Caco-2 (cell line): ENCODE data around the gene ERVW-1. TPM values are rescaled to one million over a fixed set of nuclear protein-coding genes. Genes with fewer than 3 reads are reported as not detected.
"Not testable (repeated sequence)": the region's sequence is repeated elsewhere in the genome, so short reads cannot be mapped to it uniquely, and the experiment has no call there.

ENCODE experiments used
- BruUV-seq: library from RNA; stranded (reverse); fragments of 400-500 nt; replicated peaks from 2 replicates; lab custom pipeline; 2021; lab: Mats Ljungman, UMichigan
- CTCF ChIA-PET: fragments of 300-600 bp; sonication (Branson Sonifier 250); formaldehyde crosslinking; loops from one replicate; lab custom pipeline; 2022; ENCODE audit warnings: antibody characterized with exemption; lab: Charles Lee
- POLR2A ChIA-PET: fragments of 300-600 bp; sonication (Branson Sonifier 250); formaldehyde crosslinking; loops from one replicate; lab custom pipeline; 2022; ENCODE audit warnings: antibody characterized with exemption; lab: Charles Lee
- DNase-seq, 2 experiments: peaks; one replicate each; pipeline versions ENCODE4 v3.0.0 to v3.0.0-alpha.2; 2020 to 2022
- H3K27me3 ChIP-seq: replicated peaks from 2 replicates; pipeline ENCODE4 v1.6.0; 2011; ENCODE audit warnings: low read length; ENCODE audit not compliant: control insufficient read depth, insufficient read depth
- H3K36me3 ChIP-seq: 2 replicates; pipeline ENCODE4 v1.5.1; 2011; ENCODE audit warnings: low read length; ENCODE audit not compliant: control insufficient read depth, insufficient read depth
- H3K4me1 ChIP-seq: fragments of 250-450 bp; sonication (Bioruptor Pico); 2 replicates; pipeline ENCODE4 v1.5.1; 2020; ENCODE audit warnings: mild to moderate bottlenecking
- H3K4me3 ChIP-seq: 2 replicates; pipeline ENCODE4 v1.5.1; 2011; ENCODE audit warnings: low read depth, mild to moderate bottlenecking, control low read depth, low read length
- H3K9me3 ChIP-seq: fragments of 250-450 bp; sonication (Bioruptor Pico); 2 replicates; pipeline ENCODE4 v1.5.1; 2020; ENCODE audit warnings: mild to moderate bottlenecking, moderate library complexity
- H3K27ac Mint-ChIP-seq: one replicate; pipeline ENCODE4 v1.8.0; 2022; ENCODE audit warnings: mixed read lengths; ENCODE audit not compliant: unreplicated experiment
- H3K27me3 Mint-ChIP-seq: one replicate; pipeline ENCODE4 v1.8.0; 2022; ENCODE audit warnings: mixed read lengths; ENCODE audit not compliant: insufficient read depth, unreplicated experiment
- H3K36me3 Mint-ChIP-seq: one replicate; pipeline ENCODE4 v1.8.0; 2022; ENCODE audit warnings: mild to moderate bottlenecking, mixed read lengths; ENCODE audit not compliant: insufficient read depth, unreplicated experiment
- H3K4me1 Mint-ChIP-seq: one replicate; pipeline ENCODE4 v1.8.0; 2022; ENCODE audit warnings: low read depth, mixed read lengths; ENCODE audit not compliant: unreplicated experiment
- H3K4me3 Mint-ChIP-seq: one replicate; pipeline ENCODE4 v1.8.0; 2022; ENCODE audit warnings: mild to moderate bottlenecking, moderate library complexity, mixed read lengths; ENCODE audit not compliant: unreplicated experiment
- H3K9me3 Mint-ChIP-seq: one replicate; pipeline ENCODE4 v1.8.0; 2022; ENCODE audit warnings: mixed read lengths; ENCODE audit not compliant: unreplicated experiment
- intact Hi-C: fragments of 100-400 bp; cut with micrococcal nuclease; formaldehyde crosslinking; loops from one replicate; pipeline ENCODE4 v1.10.0; 2022; ENCODE audit not compliant: unreplicated experiment
- total RNA-seq: library from RNA; stranded (reverse); gene quantifications from 2 replicates; pipeline ENCODE4 v1.2.3, GENCODE V29; 2022
- TF ChIP-seq, protein P1 (sequence below), 2 experiments: fragments of 200-600 bp in 1 of 2; IDR thresholded peaks; 1 replicate in 1 of 2; 2 replicates in 1 of 2; pipeline versions ENCODE4 v1.5.1 to v1.8.0; 2011 to 2022; ENCODE audit warnings: antibody characterized with exemption in 1 of 2, control low read depth in 1 of 2, inconsistent platforms in 1 of 2, low read depth in 1 of 2, low read length in 1 of 2, mild to moderate bottlenecking in 1 of 2, moderate library complexity in 1 of 2; ENCODE audit not compliant: insufficient read depth in 1 of 2, severe bottlenecking in 1 of 2, unreplicated experiment in 1 of 2

ERVW-1 gene
- total RNA-seq, 1 experiment from 2014 or later = not detected

DNA sequence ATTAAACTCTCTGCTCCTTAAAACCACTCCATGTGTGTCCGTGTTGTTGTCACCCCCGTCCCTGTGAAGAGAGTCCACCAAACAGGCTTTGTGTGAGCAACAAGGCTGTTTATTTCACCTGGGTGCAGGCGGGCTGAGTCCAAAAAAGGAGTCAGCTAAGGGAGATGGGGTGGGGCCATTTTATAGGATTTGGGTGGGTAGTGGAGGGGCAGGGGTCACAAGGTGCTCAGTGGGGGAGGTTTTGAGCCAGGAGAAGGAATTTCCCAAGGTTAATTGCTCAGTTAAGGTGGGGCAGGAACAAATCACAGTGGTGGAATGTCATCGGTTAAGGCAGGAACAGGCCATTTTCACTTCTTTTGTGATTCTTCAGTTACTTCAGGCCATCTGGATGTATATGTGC lies 1.4 kb upstream of the ERVW-1 start:
- CTCF ChIA-PET, H3K4me3 ChIP-seq, H3K4me1 ChIP-seq, H3K4me1 Mint-ChIP-seq, H3K9me3 ChIP-seq, H3K36me3 ChIP-seq, DNase-seq, H3K9me3 Mint-ChIP-seq, POLR2A ChIA-PET, H3K27me3 Mint-ChIP-seq, intact Hi-C loops, H3K27me3 ChIP-seq, H3K36me3 Mint-ChIP-seq, H3K4me3 Mint-ChIP-seq, H3K27ac Mint-ChIP-seq, BruUV-seq: not testable (repeated sequence)

DNA sequence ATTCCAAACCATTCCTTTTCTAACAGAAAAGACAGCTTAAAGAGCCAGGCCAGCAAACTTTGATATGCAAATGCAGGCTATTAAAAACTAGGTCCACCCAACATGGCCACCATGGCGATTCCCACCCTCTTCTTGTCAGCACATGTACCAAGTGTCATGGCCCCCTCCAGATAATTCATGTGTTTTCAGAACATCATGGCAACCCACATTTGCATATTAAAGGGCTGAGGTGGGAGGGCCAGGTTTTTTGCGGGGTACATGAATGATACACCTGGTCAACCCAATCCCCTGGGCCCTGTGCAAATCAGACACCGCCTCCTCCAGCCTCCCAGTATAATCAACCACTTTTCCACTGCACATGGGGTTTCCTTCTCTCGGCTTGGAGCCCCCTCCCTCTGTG lies 965 bp upstream of the ERVW-1 start:
- TF ChIP-seq, protein P1, sequence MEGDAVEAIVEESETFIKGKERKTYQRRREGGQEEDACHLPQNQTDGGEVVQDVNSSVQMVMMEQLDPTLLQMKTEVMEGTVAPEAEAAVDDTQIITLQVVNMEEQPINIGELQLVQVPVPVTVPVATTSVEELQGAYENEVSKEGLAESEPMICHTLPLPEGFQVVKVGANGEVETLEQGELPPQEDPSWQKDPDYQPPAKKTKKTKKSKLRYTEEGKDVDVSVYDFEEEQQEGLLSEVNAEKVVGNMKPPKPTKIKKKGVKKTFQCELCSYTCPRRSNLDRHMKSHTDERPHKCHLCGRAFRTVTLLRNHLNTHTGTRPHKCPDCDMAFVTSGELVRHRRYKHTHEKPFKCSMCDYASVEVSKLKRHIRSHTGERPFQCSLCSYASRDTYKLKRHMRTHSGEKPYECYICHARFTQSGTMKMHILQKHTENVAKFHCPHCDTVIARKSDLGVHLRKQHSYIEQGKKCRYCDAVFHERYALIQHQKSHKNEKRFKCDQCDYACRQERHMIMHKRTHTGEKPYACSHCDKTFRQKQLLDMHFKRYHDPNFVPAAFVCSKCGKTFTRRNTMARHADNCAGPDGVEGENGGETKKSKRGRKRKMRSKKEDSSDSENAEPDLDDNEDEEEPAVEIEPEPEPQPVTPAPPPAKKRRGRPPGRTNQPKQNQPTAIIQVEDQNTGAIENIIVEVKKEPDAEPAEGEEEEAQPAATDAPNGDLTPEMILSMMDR (IDR thresholded peaks at IDR 0.05; ENCODE audit: insufficient read depth in 1 of 2, low read depth in 1 of 2, low read length in 1 of 2, severe bottlenecking in 1 of 2, unreplicated experiment in 1 of 2) = no peak
- Mint-ChIP-seq H3K9me3 (no peaks in the 10 kb centered on the region), H3K27me3 (no peaks in the 10 kb centered on the region), H3K4me1 (peaks cover 9% of the 10 kb centered on the region), H3K4me3 (no peak overlapping the region), H3K36me3 (no peaks in the 10 kb centered on the region), H3K27ac (no peak overlapping the region)
- Histone ChIP-seq H3K9me3 (no peaks in the 10 kb centered on the region), H3K4me3 (no peak overlapping the region), H3K36me3 (no peaks in the 10 kb centered on the region), H3K4me1 (peaks cover 10% of the 10 kb centered on the region), H3K27me3 (no peaks in the 10 kb centered on the region)
- POLR2A ChIA-PET = no interaction called here
- BruUV-seq = no TSS peak
- DNase-seq = no peak
- intact Hi-C loops = no loop called here
- CTCF ChIA-PET = no interaction called here

DNA sequence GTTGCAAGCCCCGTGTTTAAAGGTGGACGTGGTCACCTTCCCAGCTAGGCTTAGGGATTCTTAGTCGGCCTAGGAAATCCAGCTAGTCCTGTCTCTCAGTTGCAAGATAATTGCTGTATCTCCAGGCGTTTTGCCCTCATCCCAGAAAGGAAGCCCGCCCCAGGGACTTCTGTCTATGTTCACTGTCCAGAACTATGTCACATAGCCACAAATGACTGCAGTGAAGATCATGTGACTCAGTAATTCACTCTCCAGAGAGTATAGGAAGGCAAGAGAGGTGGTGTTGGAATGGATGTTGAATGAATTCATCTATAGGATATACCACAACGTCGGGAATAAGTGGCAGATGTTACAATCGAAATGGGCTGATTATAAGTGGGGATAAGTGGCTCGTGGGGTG lies 349 bp upstream of the ERVW-1 start:
- Histone ChIP-seq H3K27me3 (no peaks in the 10 kb centered on the region), H3K4me1 (peaks cover 16% of the 10 kb centered on the region), H3K9me3 (no peaks in the 10 kb centered on the region), H3K4me3 (no peak overlapping the region), H3K36me3 (no peaks in the 10 kb centered on the region)
- no TSS peak for BruUV-seq
- ChIA-PET CTCF (no interaction called here), POLR2A (no interaction called here)
- no peaks in the 10 kb centered on the region for H3K36me3 Mint-ChIP-seq
- DNase-seq = no peak
- H3K4me1 Mint-ChIP-seq = peaks cover 9% of the 10 kb centered on the region
- no peak overlapping the region for H3K4me3 Mint-ChIP-seq
- H3K27me3 Mint-ChIP-seq = no peaks in the 10 kb centered on the region
- TF ChIP-seq, protein P1 (IDR thresholded peaks at IDR 0.05; ENCODE audit: insufficient read depth in 1 of 2, low read depth in 1 of 2, low read length in 1 of 2, severe bottlenecking in 1 of 2, unreplicated experiment in 1 of 2) = no peak
- intact Hi-C loops = no loop called here
- no peaks in the 10 kb centered on the region for H3K9me3 Mint-ChIP-seq
- H3K27ac Mint-ChIP-seq = no peak overlapping the region

DNA sequence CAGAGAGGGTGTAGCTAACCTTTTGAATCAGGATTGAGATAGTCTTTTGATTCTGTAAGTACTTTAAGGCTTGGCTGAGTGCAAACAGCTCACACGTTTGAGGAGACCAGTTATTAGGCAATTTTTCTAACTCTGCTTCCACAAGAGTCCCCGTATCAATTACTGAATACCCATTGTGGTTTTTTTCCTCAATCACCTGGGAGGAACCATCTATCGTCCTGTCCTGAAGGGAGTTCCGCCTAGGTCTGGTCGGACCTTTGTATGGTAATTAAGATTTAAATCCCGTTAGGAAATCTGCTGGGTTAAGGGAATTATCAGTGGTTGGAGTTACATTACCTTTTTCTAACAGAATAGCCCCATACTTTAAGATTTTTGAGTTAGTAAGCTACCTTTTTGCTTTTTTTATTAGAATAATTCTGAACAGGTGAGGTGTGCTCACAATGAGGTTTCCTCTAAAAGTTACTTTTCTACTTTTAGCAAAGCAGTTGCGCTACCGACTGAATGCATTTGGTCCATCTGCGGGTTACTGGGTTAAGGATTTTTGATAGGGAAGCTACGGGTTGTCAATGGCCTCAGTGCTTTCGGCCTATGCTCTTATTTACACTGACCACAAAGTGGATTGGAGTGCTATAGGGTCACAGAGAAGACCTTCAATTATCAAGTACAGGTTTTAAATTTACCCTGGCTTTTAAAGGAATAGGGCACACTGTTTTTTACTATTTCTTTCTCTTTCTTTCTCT lies 1.7 kb downstream of the ERVW-1 start:
- DNase-seq, POLR2A ChIA-PET, CTCF ChIA-PET, H3K4me1 Mint-ChIP-seq, H3K9me3 ChIP-seq, H3K36me3 Mint-ChIP-seq, H3K27ac Mint-ChIP-seq, BruUV-seq, H3K27me3 Mint-ChIP-seq, H3K4me3 Mint-ChIP-seq, H3K9me3 Mint-ChIP-seq, intact Hi-C loops, H3K27me3 ChIP-seq, H3K36me3 ChIP-seq, H3K4me3 ChIP-seq: not testable (repeated sequence)
- peaks cover 22% of the 10 kb centered on the region for H3K4me1 ChIP-seq

DNA sequence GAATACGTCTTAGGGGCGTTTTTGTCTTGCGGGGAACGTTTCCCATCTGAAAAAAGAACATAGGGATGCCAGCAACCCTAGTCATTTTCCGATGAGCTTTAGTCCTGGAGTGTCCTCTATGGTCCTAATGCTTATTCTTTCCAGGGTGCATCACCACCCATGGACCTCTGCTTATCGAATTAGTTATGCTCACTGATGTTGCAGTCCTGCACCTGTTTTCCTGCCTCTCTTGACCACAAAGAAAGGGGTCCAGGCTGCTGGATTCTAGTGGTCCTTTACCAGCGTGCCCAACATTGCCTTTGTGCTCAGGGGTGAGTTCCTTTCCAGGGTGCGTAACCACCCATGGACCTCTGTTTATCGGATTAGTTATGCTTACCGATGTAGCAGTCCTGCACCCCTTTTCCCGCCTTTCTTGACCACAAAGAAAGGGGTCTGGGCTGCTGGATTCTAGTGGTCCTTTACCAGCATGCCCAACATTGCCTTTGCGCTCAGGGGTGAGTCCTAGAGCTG lies 2.4 kb downstream of the ERVW-1 start:
- DNase-seq, H3K9me3 ChIP-seq, H3K27me3 Mint-ChIP-seq, H3K27ac Mint-ChIP-seq, H3K36me3 ChIP-seq, H3K4me1 Mint-ChIP-seq, H3K27me3 ChIP-seq, H3K4me3 ChIP-seq, H3K4me3 Mint-ChIP-seq, H3K36me3 Mint-ChIP-seq, BruUV-seq, intact Hi-C loops, H3K9me3 Mint-ChIP-seq, POLR2A ChIA-PET: not testable (repeated sequence)
- peaks cover 22% of the 10 kb centered on the region for H3K4me1 ChIP-seq
- CTCF ChIA-PET = interaction anchor here (0.7 kb wide), 1 partner anchor 15 kb away, joined by 5 read pairs; no protein-coding TSS in a partner anchor
